ENCODE measurements around the gene ABHD14A. TPM values are rescaled to one million over a fixed set of nuclear protein-coding genes. Genes with fewer than 3 reads are reported as not detected.
A peak's percentile ranks its signal among the peaks of the same experiment; 100 is the strongest.
"Not testable (repeated sequence)": the region's sequence is repeated elsewhere in the genome, so short reads cannot be mapped to it uniquely, and the experiment has no call there.

The ABHD14A gene
- 10 to 100 TPM; 22.8 to 31.8 (median 26.8) TPM for polyA plus RNA-seq (ENCODE audit: insufficient read length in 3 of 3)
- long read RNA-seq, donor 1, transcript ABHD14A-201 (5 exons, 1,062 nt): major isoform, 21 of 22 reads
- long read RNA-seq, donor 1, partial matches to known transcripts: 0 of 22 reads
- long read RNA-seq, donor 1, other reads (novel, unspliced or antisense): 0 of 22 reads
- long read RNA-seq, donor 2, transcript ABHD14A-201 (5 exons, 1,062 nt): major isoform, 31 of 31 reads
- long read RNA-seq, donor 2, partial matches to known transcripts: 0 of 31 reads
- long read RNA-seq, donor 2, other reads (novel, unspliced or antisense): 0 of 31 reads
- long read RNA-seq, donor 3, transcript ABHD14A-201 (5 exons, 1,062 nt): major isoform, 19 of 19 reads
- long read RNA-seq, donor 3, partial matches to known transcripts: 0 of 19 reads
- long read RNA-seq, donor 3, other reads (novel, unspliced or antisense): 0 of 19 reads
- long read RNA-seq, donor 4, transcript ABHD14A-201 (5 exons, 1,062 nt): major isoform, 23 of 24 reads
- long read RNA-seq, donor 4, partial matches to known transcripts: 0 of 24 reads
- long read RNA-seq, donor 4, other reads (novel, unspliced or antisense): 0 of 24 reads
- long read RNA-seq, donor 5, transcript ABHD14A-201 (5 exons, 1,062 nt): major isoform, 14 of 59 reads
- long read RNA-seq, donor 5, partial matches to known transcripts: 11 of 59 reads
- long read RNA-seq, donor 5, other reads (novel, unspliced or antisense): 33 of 59 reads
- long read RNA-seq, donor 6, transcript ABHD14A-201 (5 exons, 1,062 nt): major isoform, 8 of 9 reads
- long read RNA-seq, donor 6, partial matches to known transcripts: 0 of 9 reads
- long read RNA-seq, donor 6, other reads (novel, unspliced or antisense): 0 of 9 reads
- long read RNA-seq, donor 7, transcript ABHD14A-201 (5 exons, 1,062 nt): major isoform, 22 of 23 reads
- long read RNA-seq, donor 7, partial matches to known transcripts: 0 of 23 reads
- long read RNA-seq, donor 7, other reads (novel, unspliced or antisense): 0 of 23 reads
- long read RNA-seq, donor 8, transcript ABHD14A-201 (5 exons, 1,062 nt): major isoform, 8 of 8 reads
- long read RNA-seq, donor 8, partial matches to known transcripts: 0 of 8 reads
- long read RNA-seq, donor 8, other reads (novel, unspliced or antisense): 0 of 8 reads
- long read RNA-seq, donor 9, transcript ABHD14A-201 (5 exons, 1,062 nt): major isoform, 32 of 33 reads
- long read RNA-seq, donor 9, partial matches to known transcripts: 0 of 33 reads
- long read RNA-seq, donor 9, other reads (novel, unspliced or antisense): 0 of 33 reads
- long read RNA-seq, donor 10, transcript ABHD14A-201 (5 exons, 1,062 nt): major isoform, 18 of 18 reads
- long read RNA-seq, donor 10, partial matches to known transcripts: 0 of 18 reads
- long read RNA-seq, donor 10, other reads (novel, unspliced or antisense): 0 of 18 reads
- long read RNA-seq, donor 11, transcript ABHD14A-201 (5 exons, 1,062 nt): major isoform, 6 of 7 reads
- long read RNA-seq, donor 11, partial matches to known transcripts: 0 of 7 reads
- long read RNA-seq, donor 11, other reads (novel, unspliced or antisense): 0 of 7 reads
- long read RNA-seq, donor 12, transcript ABHD14A-201 (5 exons, 1,062 nt): major isoform, 23 of 25 reads
- long read RNA-seq, donor 12, partial matches to known transcripts: 0 of 25 reads
- long read RNA-seq, donor 12, other reads (novel, unspliced or antisense): 0 of 25 reads
- long read RNA-seq, donor 13, transcript ABHD14A-201 (5 exons, 1,062 nt): major isoform, 7 of 61 reads
- long read RNA-seq, donor 13, partial matches to known transcripts: 20 of 61 reads
- long read RNA-seq, donor 13, other reads (novel, unspliced or antisense): 34 of 61 reads
- long read RNA-seq, donor 14: 0 reads
- long read RNA-seq, donor 15, transcript ABHD14A-201 (5 exons, 1,062 nt): major isoform, 22 of 24 reads
- long read RNA-seq, donor 15, partial matches to known transcripts: 0 of 24 reads
- long read RNA-seq, donor 15, other reads (novel, unspliced or antisense): 0 of 24 reads
- long read RNA-seq, donor 16, transcript ABHD14A-201 (5 exons, 1,062 nt): major isoform, 21 of 35 reads
- long read RNA-seq, donor 16, partial matches to known transcripts: 12 of 35 reads
- long read RNA-seq, donor 16, other reads (novel, unspliced or antisense): 0 of 35 reads

GRCh38 chr3:51974963-51975851, at the start of gene ABHD14A:
Gene ABHD14A (plus strand): TSS chr3:51975064. CDS start chr3:51975136, 72 bp downstream.
- no peak for DNase-seq

GRCh38 chr3:51927061-51927977, 47.5 kb upstream of the ABHD14A start:
- DNase-seq: no peak

- no peak for DNase-seq
Measured at GRCh38 chr3:51928438-51928837, 46.4 kb upstream of the ABHD14A start.

GRCh38 chr3:51928981-51929380, 45.9 kb upstream of the ABHD14A start:
- DNase-seq: not testable (repeated sequence)

- peak; percentile 9 for DNase-seq
Measured at GRCh38 chr3:51929420-51930003, 45.4 kb upstream of the ABHD14A start.

GRCh38 chr3:51930439-51930838, 44.4 kb upstream of the ABHD14A start:
- no peak for DNase-seq

GRCh38 chr3:51931756-51932155, 43.1 kb upstream of the ABHD14A start:
- no peak for DNase-seq

- DNase-seq: no peak
Measured at GRCh38 chr3:51932471-51933370, 42.1 kb upstream of the ABHD14A start.

GRCh38 chr3:51933471-51934138, 41.3 kb upstream of the ABHD14A start:
- DNase-seq: no peak

- no peak for DNase-seq
Measured at GRCh38 chr3:51934139-51934850, 40.6 kb upstream of the ABHD14A start.

GRCh38 chr3:51934991-51935885, 39.6 kb upstream of the ABHD14A start:
- no peak for DNase-seq

- DNase-seq: no peak
Measured at GRCh38 chr3:51935886-51936755, 38.7 kb upstream of the ABHD14A start.

- DNase-seq: no peak
Measured at GRCh38 chr3:51937014-51937413, 37.9 kb upstream of the ABHD14A start.
